Renal cortical epithelial cell (primary cell): ENCODE results near the gene SPOP. TPM values are rescaled to one million over a fixed set of nuclear protein-coding genes. Genes with fewer than 3 reads are reported as not detected.
"Not testable (repeated sequence)": the region's sequence is repeated elsewhere in the genome, so short reads cannot be mapped to it uniquely, and the experiment has no call there.

Source experiments
- DNase-seq: peaks from one replicate; pipeline ENCODE4 v3.0.0-alpha.2; 2011; ENCODE audit warnings: low read depth
- total RNA-seq: library from RNA; depleted of rRNA; stranded (reverse); fragments of >200 nt; gene quantifications from 2 replicates; pipeline ENCODE4 v1.2.3, GENCODE V29; 2014

SPOP gene
- total RNA-seq: 40.3 and 54.2 TPM in 2 replicates

- DNase-seq: peak; percentile 94
These were observed at the start of gene SPOP for GRCh38 chr17:49677933-49678847. SPOP (minus strand) TSS chr17:49678097; CDS start chr17:49622810, 55,287 bp downstream.

GRCh38 chr17:49727380-49727779 is 49.5 kb upstream of the SPOP start:
- DNase-seq: no peak

- no peak for DNase-seq
These were observed 47.7 kb upstream of the SPOP start for GRCh38 chr17:49725452-49726130.

- DNase-seq: not testable (repeated sequence)
These were observed 46.7 kb upstream of the SPOP start for GRCh38 chr17:49724552-49724951.

GRCh38 chr17:49723423-49723822 is 45.5 kb upstream of the SPOP start:
- DNase-seq: no peak

GRCh38 chr17:49722066-49722465 is 44.2 kb upstream of the SPOP start:
- DNase-seq: no peak

- no peak for DNase-seq
These were observed 39.5 kb upstream of the SPOP start for GRCh38 chr17:49717371-49717861.

GRCh38 chr17:49716668-49717364 is 38.9 kb upstream of the SPOP start:
- no peak for DNase-seq

GRCh38 chr17:49715717-49716279 is 37.9 kb upstream of the SPOP start:
- no peak for DNase-seq

- DNase-seq: no peak
These were observed 37.3 kb upstream of the SPOP start for GRCh38 chr17:49715216-49715615.

GRCh38 chr17:49708515-49709183 is 30.8 kb upstream of the SPOP start:
- DNase-seq: no peak

GRCh38 chr17:49707608-49708514 is 30.0 kb upstream of the SPOP start, which contains the start of gene SLC35B1:
SLC35B1 (minus strand) TSS chr17:49707964; CDS start chr17:49707833, 131 bp downstream.
- DNase-seq: peak; percentile 98

GRCh38 chr17:49707246-49707607 is 29.3 kb upstream of the SPOP start:
- DNase-seq: no peak

GRCh38 chr17:49705254-49705653 is 27.4 kb upstream of the SPOP start:
- no peak for DNase-seq

GRCh38 chr17:49703557-49704277 is 25.8 kb upstream of the SPOP start:
- peak; percentile 65 for DNase-seq

GRCh38 chr17:49700960-49701359 is 23.1 kb upstream of the SPOP start:
- no peak for DNase-seq

GRCh38 chr17:49699966-49700575 is 22.2 kb upstream of the SPOP start:
- no peak for DNase-seq

- DNase-seq: no peak
These were observed 20.1 kb upstream of the SPOP start for GRCh38 chr17:49698005-49698404.

GRCh38 chr17:49696233-49696761 is 18.4 kb upstream of the SPOP start:
- no peak for DNase-seq
